ENCODE measurements around the gene KMT2E. TPM values are rescaled to one million over a fixed set of nuclear protein-coding genes. Genes with fewer than 3 reads are reported as not detected.

KMT2E gene
- polyA plus RNA-seq, 1 donor = 53.0 TPM

- no peaks in the 10 kb centered on the region for H3K27me3 ChIP-seq (ENCODE audit: control insufficient read depth, insufficient read depth, low read length)
- peak overlapping the region; percentile 70 for H3K27ac ChIP-seq (ENCODE audit: low read length)
- H3K9me3 ChIP-seq (ENCODE audit: control insufficient read depth, low read depth, low read length) = no peaks in the 10 kb centered on the region
- H3K4me3 ChIP-seq (ENCODE audit: low read length) = no peak overlapping the region
- WGBS (ENCODE audit: insufficient coverage, low lambda C conversion rate) = no CpG with 5 or more reads among the region's 5 CpGs
- peaks cover 43% of the 10 kb centered on the region for H3K4me1 ChIP-seq (ENCODE audit: control insufficient read depth, insufficient read depth, low read length)
- DNase-seq = no peak
- H3K36me3 ChIP-seq (ENCODE audit: control insufficient read depth, insufficient read depth, low read length) = peaks cover 12% of the 10 kb centered on the region
Observed at GRCh38 chr7:105007298-105007697, 6.7 kb upstream of the KMT2E start.

GRCh38 chr7:105009667-105010503, 4.1 kb upstream of the KMT2E start:
- Histone ChIP-seq H3K27me3 (ENCODE audit: control insufficient read depth, insufficient read depth, low read length) (no peaks in the 10 kb centered on the region), H3K4me3 (ENCODE audit: low read length) (peak overlapping the region; percentile 95), H3K36me3 (ENCODE audit: control insufficient read depth, insufficient read depth, low read length) (peaks cover 10% of the 10 kb centered on the region), H3K9me3 (ENCODE audit: control insufficient read depth, low read depth, low read length) (no peaks in the 10 kb centered on the region), H3K4me1 (ENCODE audit: control insufficient read depth, insufficient read depth, low read length) (peaks cover 28% of the 10 kb centered on the region), H3K27ac (ENCODE audit: low read length) (peak overlapping the region; percentile 99)
- DNase-seq = peak in 1 of 2 donors; percentile 35
- WGBS (ENCODE audit: insufficient coverage, low lambda C conversion rate) = 38% methylated on average over 2 of the region's 9 CpGs

GRCh38 chr7:105010504-105011130, 3.4 kb upstream of the KMT2E start:
- WGBS (ENCODE audit: insufficient coverage, low lambda C conversion rate) = no CpG with 5 or more reads among the region's 5 CpGs
- H3K27ac ChIP-seq (ENCODE audit: low read length) = peak overlapping the region; percentile 99
- DNase-seq = peak in 1 of 2 donors; percentile 44
- no peaks in the 10 kb centered on the region for H3K27me3 ChIP-seq (ENCODE audit: control insufficient read depth, insufficient read depth, low read length)
- peaks cover 25% of the 10 kb centered on the region for H3K4me1 ChIP-seq (ENCODE audit: control insufficient read depth, insufficient read depth, low read length)
- H3K4me3 ChIP-seq (ENCODE audit: low read length) = peak overlapping the region; percentile 95
- no peaks in the 10 kb centered on the region for H3K9me3 ChIP-seq (ENCODE audit: control insufficient read depth, low read depth, low read length)
- peaks cover 10% of the 10 kb centered on the region for H3K36me3 ChIP-seq (ENCODE audit: control insufficient read depth, insufficient read depth, low read length)

- Histone ChIP-seq H3K4me3 (ENCODE audit: low read length) (peak overlapping the region; percentile 95), H3K27me3 (ENCODE audit: control insufficient read depth, insufficient read depth, low read length) (no peaks in the 10 kb centered on the region), H3K27ac (ENCODE audit: low read length) (peak overlapping the region; percentile 99), H3K4me1 (ENCODE audit: control insufficient read depth, insufficient read depth, low read length) (peaks cover 19% of the 10 kb centered on the region), H3K9me3 (ENCODE audit: control insufficient read depth, low read depth, low read length) (no peaks in the 10 kb centered on the region), H3K36me3 (ENCODE audit: control insufficient read depth, insufficient read depth, low read length) (peaks cover 10% of the 10 kb centered on the region)
- no peak for DNase-seq
- WGBS (ENCODE audit: insufficient coverage, low lambda C conversion rate) = 0% methylated on average over 3 of the region's 7 CpGs
Observed at GRCh38 chr7:105011141-105011830, 2.7 kb upstream of the KMT2E start.

- H3K27me3 ChIP-seq (ENCODE audit: control insufficient read depth, insufficient read depth, low read length) = no peaks in the 10 kb centered on the region
- H3K9me3 ChIP-seq (ENCODE audit: control insufficient read depth, low read depth, low read length) = no peaks in the 10 kb centered on the region
- 0% methylated on average over 1 of the region's 21 CpGs for WGBS (ENCODE audit: insufficient coverage, low lambda C conversion rate)
- peaks cover 15% of the 10 kb centered on the region for H3K4me1 ChIP-seq (ENCODE audit: control insufficient read depth, insufficient read depth, low read length)
- peaks cover 10% of the 10 kb centered on the region for H3K36me3 ChIP-seq (ENCODE audit: control insufficient read depth, insufficient read depth, low read length)
- H3K27ac ChIP-seq (ENCODE audit: low read length) = peak overlapping the region; percentile 99
- DNase-seq = peak in 1 of 2 donors; percentile 22
- H3K4me3 ChIP-seq (ENCODE audit: low read length) = peak overlapping the region; percentile 95
Observed at GRCh38 chr7:105011831-105012502, 2.0 kb upstream of the KMT2E start.

- Histone ChIP-seq H3K36me3 (ENCODE audit: control insufficient read depth, insufficient read depth, low read length) (peaks cover 7% of the 10 kb centered on the region), H3K4me1 (ENCODE audit: control insufficient read depth, insufficient read depth, low read length) (peaks cover 9% of the 10 kb centered on the region), H3K9me3 (ENCODE audit: control insufficient read depth, low read depth, low read length) (no peaks in the 10 kb centered on the region), H3K27ac (ENCODE audit: low read length) (peak overlapping the region; percentile 99), H3K4me3 (ENCODE audit: low read length) (peak overlapping the region; percentile 95), H3K27me3 (ENCODE audit: control insufficient read depth, insufficient read depth, low read length) (no peaks in the 10 kb centered on the region)
- peak; percentile 99 for DNase-seq
- 0% methylated on average over 2 of the region's 54 CpGs for WGBS (ENCODE audit: insufficient coverage, low lambda C conversion rate)
Observed at GRCh38 chr7:105012503-105013220, 1.3 kb upstream of the KMT2E start.

GRCh38 chr7:105013221-105013815, 687 bp upstream of the KMT2E start:
- peaks cover 7% of the 10 kb centered on the region for H3K4me1 ChIP-seq (ENCODE audit: control insufficient read depth, insufficient read depth, low read length)
- H3K9me3 ChIP-seq (ENCODE audit: control insufficient read depth, low read depth, low read length) = no peaks in the 10 kb centered on the region
- peaks cover 5% of the 10 kb centered on the region for H3K36me3 ChIP-seq (ENCODE audit: control insufficient read depth, insufficient read depth, low read length)
- no peaks in the 10 kb centered on the region for H3K27me3 ChIP-seq (ENCODE audit: control insufficient read depth, insufficient read depth, low read length)
- 0% methylated on average over 3 of the region's 39 CpGs for WGBS (ENCODE audit: insufficient coverage, low lambda C conversion rate)
- DNase-seq = peak; percentile 93 to 95
- H3K27ac ChIP-seq (ENCODE audit: low read length) = peak overlapping the region; percentile 99
- peak overlapping the region; percentile 95 for H3K4me3 ChIP-seq (ENCODE audit: low read length)

GRCh38 chr7:105014693-105015389, 836 bp downstream of the KMT2E start:
- no peaks in the 10 kb centered on the region for H3K9me3 ChIP-seq (ENCODE audit: control insufficient read depth, low read depth, low read length)
- DNase-seq = peak; percentile 67 to 80
- no peaks in the 10 kb centered on the region for H3K4me1 ChIP-seq (ENCODE audit: control insufficient read depth, insufficient read depth, low read length)
- H3K4me3 ChIP-seq (ENCODE audit: low read length) = peak overlapping the region; percentile 95
- no peaks in the 10 kb centered on the region for H3K27me3 ChIP-seq (ENCODE audit: control insufficient read depth, insufficient read depth, low read length)
- no peaks in the 10 kb centered on the region for H3K36me3 ChIP-seq (ENCODE audit: control insufficient read depth, insufficient read depth, low read length)
- peak overlapping the region; percentile 99 for H3K27ac ChIP-seq (ENCODE audit: low read length)
- 0% methylated on average over 3 of the region's 22 CpGs for WGBS (ENCODE audit: insufficient coverage, low lambda C conversion rate)

GRCh38 chr7:105015390-105015965, 1.5 kb downstream of the KMT2E start:
- Histone ChIP-seq H3K36me3 (ENCODE audit: control insufficient read depth, insufficient read depth, low read length) (no peaks in the 10 kb centered on the region), H3K27ac (ENCODE audit: low read length) (peak overlapping the region; percentile 99), H3K4me1 (ENCODE audit: control insufficient read depth, insufficient read depth, low read length) (no peaks in the 10 kb centered on the region), H3K27me3 (ENCODE audit: control insufficient read depth, insufficient read depth, low read length) (no peaks in the 10 kb centered on the region), H3K9me3 (ENCODE audit: control insufficient read depth, low read depth, low read length) (no peaks in the 10 kb centered on the region), H3K4me3 (ENCODE audit: low read length) (peak overlapping the region; percentile 95)
- WGBS (ENCODE audit: insufficient coverage, low lambda C conversion rate) = 0% methylated on average over 2 of the region's 10 CpGs
- DNase-seq = peak; percentile 36 to 71
